Measurements from ENCODE around the gene UPF1.

DNA sequence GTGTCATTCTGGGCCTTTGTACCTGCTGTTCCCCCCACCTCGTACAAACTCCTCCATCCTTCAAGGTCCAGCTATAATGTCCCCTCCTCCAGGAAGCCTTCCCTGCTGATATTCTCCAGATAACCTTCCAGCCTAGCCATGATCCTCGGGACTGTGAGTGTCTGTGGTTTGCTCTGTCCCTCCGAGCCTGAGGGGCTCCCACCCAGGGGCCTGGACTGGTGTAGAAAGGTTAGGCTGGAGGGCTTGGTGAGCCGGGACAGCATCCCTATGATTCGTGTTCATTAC lies 37.8 kb upstream of the UPF1 start:
- no peak for TF ChIP-seq SUZ12 (IDR thresholded peaks at IDR 0.05; ENCODE audit: extremely low read depth, insufficient read depth, insufficient read length)
- no peak for TF ChIP-seq YY1 (IDR thresholded peaks at IDR 0.05; ENCODE audit: insufficient read depth, insufficient read length)
- TF ChIP-seq ZNF274 (IDR thresholded peaks at IDR 0.05; ENCODE audit: low read depth, low read length) = no peak

All from NT2/D1 (cell line).